ENCODE measurements around the gene SPACA6. TPM values are rescaled to one million over a fixed set of nuclear protein-coding genes. Genes with fewer than 3 reads are reported as not detected.

Gene SPACA6
- total RNA-seq, 1 experiment from 2014 or later = 30.3 TPM

GRCh38 chr19:51724543-51724942 is 31.4 kb downstream of the SPACA6 start:
- CTCF ChIA-PET = no interaction called here
- no peak for TF ChIP-seq CTCF (IDR thresholded peaks at IDR 0.05; ENCODE audit: unreplicated experiment)
- H3K27me3 Mint-ChIP-seq (ENCODE audit: unreplicated experiment) = peaks cover 53% of the 10 kb centered on the region
- DNase-seq = no peak
- H3K9me3 Mint-ChIP-seq (ENCODE audit: low read depth, unreplicated experiment) = peaks cover 10% of the 10 kb centered on the region
- H3K27ac Mint-ChIP-seq (ENCODE audit: unreplicated experiment) = no peak overlapping the region
- H3K36me3 Mint-ChIP-seq (ENCODE audit: insufficient read depth, unreplicated experiment) = no peaks in the 10 kb centered on the region
- no peak overlapping the region for H3K4me3 Mint-ChIP-seq (ENCODE audit: low read depth, unreplicated experiment)
- BruUV-seq (replicated peaks) = no TSS peak
- H3K4me1 Mint-ChIP-seq (ENCODE audit: low read depth, unreplicated experiment) = no peaks in the 10 kb centered on the region
- intact Hi-C loops (cut with micrococcal nuclease; ENCODE audit: unreplicated experiment) = no loop called here

GRCh38 chr19:51726049-51726448 is 32.9 kb downstream of the SPACA6 start:
- no peaks in the 10 kb centered on the region for H3K4me1 Mint-ChIP-seq (ENCODE audit: low read depth, unreplicated experiment)
- CTCF ChIA-PET = no interaction called here
- H3K36me3 Mint-ChIP-seq (ENCODE audit: insufficient read depth, unreplicated experiment) = no peaks in the 10 kb centered on the region
- H3K4me3 Mint-ChIP-seq (ENCODE audit: low read depth, unreplicated experiment) = no peak overlapping the region
- DNase-seq = no peak
- H3K9me3 Mint-ChIP-seq (ENCODE audit: low read depth, unreplicated experiment) = peaks cover 8% of the 10 kb centered on the region
- no peak for TF ChIP-seq CTCF (IDR thresholded peaks at IDR 0.05; ENCODE audit: unreplicated experiment)
- no peak overlapping the region for H3K27ac Mint-ChIP-seq (ENCODE audit: unreplicated experiment)
- intact Hi-C loops (cut with micrococcal nuclease; ENCODE audit: unreplicated experiment) = no loop called here
- peaks cover 53% of the 10 kb centered on the region for H3K27me3 Mint-ChIP-seq (ENCODE audit: unreplicated experiment)
- BruUV-seq (replicated peaks) = no TSS peak

- Mint-ChIP-seq H3K4me1 (ENCODE audit: low read depth, unreplicated experiment) (no peaks in the 10 kb centered on the region), H3K9me3 (ENCODE audit: low read depth, unreplicated experiment) (peaks cover 8% of the 10 kb centered on the region), H3K27ac (ENCODE audit: unreplicated experiment) (no peak overlapping the region), H3K36me3 (ENCODE audit: insufficient read depth, unreplicated experiment) (no peaks in the 10 kb centered on the region), H3K4me3 (ENCODE audit: low read depth, unreplicated experiment) (no peak overlapping the region), H3K27me3 (ENCODE audit: unreplicated experiment) (peaks cover 52% of the 10 kb centered on the region)
- intact Hi-C loops (cut with micrococcal nuclease; ENCODE audit: unreplicated experiment) = no loop called here
- no peak for TF ChIP-seq CTCF (IDR thresholded peaks at IDR 0.05; ENCODE audit: unreplicated experiment)
- DNase-seq = no peak
- no TSS peak for BruUV-seq (replicated peaks)
- CTCF ChIA-PET = interaction anchor here (0.6 kb wide), 1 partner anchor 360 kb away, joined by 3 read pairs; no protein-coding TSS in a partner anchor
These were observed 34.3 kb downstream of the SPACA6 start for GRCh38 chr19:51727349-51727880.

GRCh38 chr19:51729781-51730180 is 36.7 kb downstream of the SPACA6 start:
- no peak for DNase-seq
- no TSS peak for BruUV-seq (replicated peaks)
- H3K4me1 Mint-ChIP-seq (ENCODE audit: low read depth, unreplicated experiment) = no peaks in the 10 kb centered on the region
- no peak overlapping the region for H3K27ac Mint-ChIP-seq (ENCODE audit: unreplicated experiment)
- no peaks in the 10 kb centered on the region for H3K36me3 Mint-ChIP-seq (ENCODE audit: insufficient read depth, unreplicated experiment)
- no peak for TF ChIP-seq CTCF (IDR thresholded peaks at IDR 0.05; ENCODE audit: unreplicated experiment)
- H3K9me3 Mint-ChIP-seq (ENCODE audit: low read depth, unreplicated experiment) = peaks cover 12% of the 10 kb centered on the region
- no peak overlapping the region for H3K4me3 Mint-ChIP-seq (ENCODE audit: low read depth, unreplicated experiment)
- intact Hi-C loops (cut with micrococcal nuclease; ENCODE audit: unreplicated experiment) = no loop called here
- CTCF ChIA-PET = interaction anchor here (0.6 to 0.7 kb wide), 2 partner anchors 10 to 1028 kb away, joined by 3 to 5 read pairs; no protein-coding TSS in a partner anchor
- peaks cover 28% of the 10 kb centered on the region for H3K27me3 Mint-ChIP-seq (ENCODE audit: unreplicated experiment)
